ENCODE data around the gene TNS2. TPM values are rescaled to one million over a fixed set of nuclear protein-coding genes. Genes with fewer than 3 reads are reported as not detected.

Gene TNS2
- total and polyA plus RNA-seq, 9 donors = 66.8 to 255 (median 190) TPM

- Histone ChIP-seq H3K4me1 (ENCODE audit: insufficient read depth) (peaks cover 46% of the 10 kb centered on the region), H3K36me3 (no peaks in the 10 kb centered on the region), H3K27ac (peak overlapping the region; percentile 96 to 99), H3K9me3 (no peaks in the 10 kb centered on the region), H3K27me3 (no peaks in the 10 kb centered on the region), H3K4me3 (peak overlapping the region; percentile 50)
- TF ChIP-seq EP300 (IDR thresholded peaks at IDR 0.05) = no peak
- TF ChIP-seq POLR2A (IDR thresholded peaks at IDR 0.05) = no peak
- TF ChIP-seq, protein P1, sequence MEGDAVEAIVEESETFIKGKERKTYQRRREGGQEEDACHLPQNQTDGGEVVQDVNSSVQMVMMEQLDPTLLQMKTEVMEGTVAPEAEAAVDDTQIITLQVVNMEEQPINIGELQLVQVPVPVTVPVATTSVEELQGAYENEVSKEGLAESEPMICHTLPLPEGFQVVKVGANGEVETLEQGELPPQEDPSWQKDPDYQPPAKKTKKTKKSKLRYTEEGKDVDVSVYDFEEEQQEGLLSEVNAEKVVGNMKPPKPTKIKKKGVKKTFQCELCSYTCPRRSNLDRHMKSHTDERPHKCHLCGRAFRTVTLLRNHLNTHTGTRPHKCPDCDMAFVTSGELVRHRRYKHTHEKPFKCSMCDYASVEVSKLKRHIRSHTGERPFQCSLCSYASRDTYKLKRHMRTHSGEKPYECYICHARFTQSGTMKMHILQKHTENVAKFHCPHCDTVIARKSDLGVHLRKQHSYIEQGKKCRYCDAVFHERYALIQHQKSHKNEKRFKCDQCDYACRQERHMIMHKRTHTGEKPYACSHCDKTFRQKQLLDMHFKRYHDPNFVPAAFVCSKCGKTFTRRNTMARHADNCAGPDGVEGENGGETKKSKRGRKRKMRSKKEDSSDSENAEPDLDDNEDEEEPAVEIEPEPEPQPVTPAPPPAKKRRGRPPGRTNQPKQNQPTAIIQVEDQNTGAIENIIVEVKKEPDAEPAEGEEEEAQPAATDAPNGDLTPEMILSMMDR (IDR thresholded peaks at IDR 0.05) = no peak
- 4 to 10% (median 5%) methylated on average over 6 of the region's 6 CpGs for WGBS, 3 donors
- intact Hi-C loops (cut with DNase I) = loop anchor here in 2 of 4 donors (5.0 to 10.0 kb wide), 2 partner anchors 133 to 1004 kb away; partner anchors contain the start of genes CSAD (in 1 of the 2) and ZNF740 (in 1 of the 2)
- peak; percentile 80 to 90 (median 88) for DNase-seq
Observed at GRCh38 chr12:53048780-53049401, 974 bp upstream of the TNS2 start.

GRCh38 chr12:53050426-53051057 lies 677 bp downstream of the TNS2 start:
- Histone ChIP-seq H3K27me3 (no peaks in the 10 kb centered on the region), H3K4me3 (peak overlapping the region; percentile 50), H3K36me3 (no peaks in the 10 kb centered on the region), H3K27ac (peak overlapping the region; percentile 96 to 99), H3K9me3 (no peaks in the 10 kb centered on the region), H3K4me1 (ENCODE audit: insufficient read depth) (peaks cover 36% of the 10 kb centered on the region)
- no peak for DNase-seq
- intact Hi-C loops (cut with DNase I) = no loop called here
- TF ChIP-seq, protein P1 (IDR thresholded peaks at IDR 0.05) = no peak
- TF ChIP-seq POLR2A (IDR thresholded peaks at IDR 0.05) (no peak), EP300 (IDR thresholded peaks at IDR 0.05) (no peak)
- 50 to 65% (median 56%) methylated on average over 2 of the region's 2 CpGs for WGBS, 3 donors

DNA sequence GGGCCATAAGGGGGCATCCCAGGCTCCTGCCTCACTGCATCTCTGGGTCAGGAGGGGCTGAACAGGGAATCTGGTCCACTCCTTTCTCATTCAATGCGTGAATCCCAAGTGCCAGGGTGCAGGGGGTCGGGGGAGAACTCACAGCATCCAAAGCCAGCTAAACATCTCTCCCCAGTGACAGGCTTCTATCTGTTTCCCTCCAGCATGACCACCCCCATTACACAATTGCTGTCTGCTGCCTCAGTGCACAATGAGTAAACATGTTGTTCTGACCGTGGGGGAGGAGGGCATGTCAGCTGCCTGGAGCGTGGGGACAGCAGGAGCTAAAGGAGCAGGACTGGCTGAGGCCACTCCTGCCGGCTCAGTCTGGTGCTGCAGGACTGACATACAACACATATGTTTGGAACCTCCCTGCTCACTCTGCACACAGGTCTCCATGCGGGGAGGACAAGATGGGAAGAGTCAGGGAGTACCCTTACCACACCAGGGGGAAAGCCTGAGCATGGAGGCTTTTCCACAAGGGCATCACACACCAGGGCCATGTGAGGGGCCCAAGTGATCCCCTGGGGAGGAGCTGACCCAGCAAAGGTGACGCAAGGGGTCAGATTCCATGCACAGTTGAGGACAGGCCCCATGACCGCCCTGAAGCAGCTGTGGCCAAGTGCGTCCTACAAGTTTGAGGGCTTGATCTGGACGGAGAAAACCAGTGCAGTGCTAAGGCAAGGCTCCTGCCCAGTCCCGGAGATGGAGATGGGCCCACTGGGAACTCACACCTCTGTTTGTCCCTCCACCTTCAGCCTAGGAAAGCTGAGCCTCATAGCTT lies 1.4 kb downstream of the TNS2 start:
- TF ChIP-seq, protein P1 (IDR thresholded peaks at IDR 0.05) = peak in 2 of 3 donors; percentile 32 to 38
- TF ChIP-seq EP300 (IDR thresholded peaks at IDR 0.05) (no peak), POLR2A (IDR thresholded peaks at IDR 0.05) (peak; percentile 29)
- Histone ChIP-seq H3K4me3 (peak overlapping the region; percentile 50), H3K27me3 (no peaks in the 10 kb centered on the region), H3K4me1 (ENCODE audit: insufficient read depth) (peaks cover 33% of the 10 kb centered on the region), H3K36me3 (no peaks in the 10 kb centered on the region), H3K9me3 (no peaks in the 10 kb centered on the region), H3K27ac (peak overlapping the region; percentile 96 to 99)
- WGBS, 3 donors = 9 to 21% (median 20%) methylated on average over 11 of the region's 11 CpGs
- DNase-seq = peak; percentile 57 to 80 (median 64)
- intact Hi-C loops (cut with DNase I) = no loop called here

- WGBS, 3 donors = 38 to 39% (median 38%) methylated on average over 7 of the region's 7 CpGs
- DNase-seq = peak in 3 of 5 donors; percentile 31 to 45 (median 42)
- no peaks in the 10 kb centered on the region for H3K9me3 ChIP-seq
- no peak for TF ChIP-seq POLR2A (IDR thresholded peaks at IDR 0.05)
- TF ChIP-seq, protein P1 (IDR thresholded peaks at IDR 0.05) = no peak
- TF ChIP-seq EP300 (IDR thresholded peaks at IDR 0.05) = no peak
- no peaks in the 10 kb centered on the region for H3K36me3 ChIP-seq
- H3K27ac ChIP-seq = peak overlapping the region; percentile 96 to 99
- peaks cover 33% of the 10 kb centered on the region for H3K4me1 ChIP-seq (ENCODE audit: insufficient read depth)
- H3K4me3 ChIP-seq = peak overlapping the region; percentile 50
- intact Hi-C loops (cut with DNase I) = no loop called here
- H3K27me3 ChIP-seq = no peaks in the 10 kb centered on the region
Observed at GRCh38 chr12:53051881-53052412, 2.1 kb downstream of the TNS2 start.

Data from ovary (tissue), 9 donors.